Measurements from ENCODE around the gene MFN1. TPM values are rescaled to one million over a fixed set of nuclear protein-coding genes. Genes with fewer than 3 reads are reported as not detected.

The MFN1 gene
- total and polyA plus RNA-seq, 2 of the 13 experiments (the other 11 are each of a cell fraction or from before 2014, with no cell fraction given), result 25.2 to 37.5 TPM

DNA sequence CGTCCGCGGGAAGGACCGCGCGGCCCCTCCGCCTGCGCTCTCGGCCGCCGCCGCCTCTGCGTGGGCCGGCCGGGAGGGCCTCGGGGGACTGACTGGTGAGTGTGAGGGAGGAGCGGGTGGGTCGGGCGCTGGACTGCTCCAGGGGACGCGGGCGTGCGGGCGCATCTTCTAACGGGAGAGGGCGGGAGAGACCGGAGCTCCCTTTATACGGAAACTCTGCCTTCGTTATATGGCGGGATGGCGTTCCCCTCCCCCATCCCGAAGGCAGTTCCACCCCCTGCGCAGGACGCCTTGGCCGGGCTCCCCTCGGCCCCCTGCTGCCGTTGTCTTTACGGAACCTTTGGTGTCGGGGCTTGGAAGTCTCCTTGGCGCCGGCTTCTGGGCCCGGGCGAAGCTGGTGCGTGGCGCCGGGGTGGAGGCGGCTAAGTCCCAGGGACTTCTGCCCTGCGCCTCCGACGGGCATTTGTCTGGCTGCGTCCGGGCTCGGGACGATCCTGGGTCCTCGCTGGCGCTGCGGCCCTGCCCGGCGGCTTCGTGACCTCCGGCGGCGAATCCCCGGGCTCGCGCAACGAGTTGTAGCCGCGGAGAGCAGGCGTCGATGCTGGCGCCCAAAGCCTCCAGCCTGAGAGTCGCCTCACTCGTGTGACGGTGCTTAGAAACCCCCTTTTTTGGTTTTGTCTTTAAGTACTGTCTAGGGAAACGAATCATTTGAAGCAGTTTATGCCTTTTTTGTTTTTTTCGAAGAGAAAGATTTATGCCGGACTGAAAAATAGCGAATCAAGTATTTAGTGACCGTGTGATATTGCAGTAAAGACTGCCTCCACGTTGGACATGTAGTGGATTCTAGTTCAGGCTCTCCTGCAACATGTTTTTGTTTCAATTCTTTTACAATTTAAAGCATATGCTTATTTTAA is 24.1 kb upstream of the MFN1 start (continued):
- TF ChIP-seq JUN (CRISPR knock-in tag; IDR thresholded peaks at IDR 0.05) (no peak), ZBTB7B (CRISPR knock-in tag; IDR thresholded peaks at IDR 0.05) (0 out of 2 replicates have a peak, but pooled peaks have one; percentile 29), ZSCAN25 (CRISPR knock-in tag; IDR thresholded peaks at IDR 0.05) (no peak), DMAP1 (CRISPR knock-in tag; IDR thresholded peaks at IDR 0.05) (no peak), FLYWCH1 (CRISPR knock-in tag; IDR thresholded peaks at IDR 0.05) (no peak), ZNF296 (CRISPR knock-in tag; conservative IDR thresholded peaks at IDR 0.05) (no peak), ZNF724P (CRISPR knock-in tag; IDR thresholded peaks at IDR 0.05; ENCODE audit: borderline replicate concordance) (no peak), SOX13 (IDR thresholded peaks at IDR 0.05) (no peak), SOX13 (CRISPR knock-in tag; conservative IDR thresholded peaks at IDR 0.05 in 1 of 2, IDR thresholded peaks at IDR 0.05 in 1 of 2) (no peak), ZNF557 (CRISPR knock-in tag; IDR thresholded peaks at IDR 0.05) (0 out of 2 replicates have a peak, but pooled peaks have one; percentile 42), ZNF496 (CRISPR knock-in tag; IDR thresholded peaks at IDR 0.05; ENCODE audit: insufficient replicate concordance) (no peak), CREB1 (IDR thresholded peaks at IDR 0.05) (no peak), CREB1 (CRISPR knock-in tag; IDR thresholded peaks at IDR 0.05) (no peak), U2AF1 (optimal IDR thresholded peaks at IDR 0.05; ENCODE audit: low read depth, low read length) (no peak), SATB2 (CRISPR knock-in tag; IDR thresholded peaks at IDR 0.05) (no peak; the same call in 1 of the 2 replicates), RCOR2 (CRISPR knock-in tag; IDR thresholded peaks at IDR 0.05) (no peak), ZNF20 (CRISPR knock-in tag; IDR thresholded peaks at IDR 0.05) (no peak), NONO (IDR thresholded peaks at IDR 0.05) (no peak), NONO (CRISPR knock-in tag; conservative IDR thresholded peaks at IDR 0.05) (no peak), POLR2A (IDR thresholded peaks at IDR 0.05; ENCODE audit: insufficient read depth in 1 of 2, low read depth in 2 of 2, low read length in 2 of 2) (no peak; a peak in 1 of 4 replicates), TBL1XR1 (IDR thresholded peaks at IDR 0.05; ENCODE audit: borderline replicate concordance, low read length, partially characterized antibody) (no peak), HOXA7 (CRISPR knock-in tag; IDR thresholded peaks at IDR 0.05) (no peak), ZNF644 (CRISPR knock-in tag; IDR thresholded peaks at IDR 0.05; ENCODE audit: low read depth) (no peak), HOXD1 (CRISPR knock-in tag; IDR thresholded peaks at IDR 0.05) (peak; percentile 63; the same call in 1 of the 2 replicates), ZNF670 (CRISPR knock-in tag; IDR thresholded peaks at IDR 0.05; ENCODE audit: borderline replicate concordance) (peak; percentile 76; the same call in 1 of the 2 replicates), ZNF75D (CRISPR knock-in tag; IDR thresholded peaks at IDR 0.05; ENCODE audit: borderline replicate concordance) (no peak), TAF15 (IDR thresholded peaks at IDR 0.05; ENCODE audit: low read depth, low read length, poor library complexity, severe bottlenecking) (no peak), ZNF850 (CRISPR knock-in tag; conservative IDR thresholded peaks at IDR 0.05) (no peak), MAFF (IDR thresholded peaks at IDR 0.05; ENCODE audit: low read depth, low read length) (no peak), TEAD2 (CRISPR knock-in tag; IDR thresholded peaks at IDR 0.05) (no peak), ZFP36L2 (CRISPR knock-in tag; IDR thresholded peaks at IDR 0.05) (no peak)
- TF ChIP-seq, protein P1, sequence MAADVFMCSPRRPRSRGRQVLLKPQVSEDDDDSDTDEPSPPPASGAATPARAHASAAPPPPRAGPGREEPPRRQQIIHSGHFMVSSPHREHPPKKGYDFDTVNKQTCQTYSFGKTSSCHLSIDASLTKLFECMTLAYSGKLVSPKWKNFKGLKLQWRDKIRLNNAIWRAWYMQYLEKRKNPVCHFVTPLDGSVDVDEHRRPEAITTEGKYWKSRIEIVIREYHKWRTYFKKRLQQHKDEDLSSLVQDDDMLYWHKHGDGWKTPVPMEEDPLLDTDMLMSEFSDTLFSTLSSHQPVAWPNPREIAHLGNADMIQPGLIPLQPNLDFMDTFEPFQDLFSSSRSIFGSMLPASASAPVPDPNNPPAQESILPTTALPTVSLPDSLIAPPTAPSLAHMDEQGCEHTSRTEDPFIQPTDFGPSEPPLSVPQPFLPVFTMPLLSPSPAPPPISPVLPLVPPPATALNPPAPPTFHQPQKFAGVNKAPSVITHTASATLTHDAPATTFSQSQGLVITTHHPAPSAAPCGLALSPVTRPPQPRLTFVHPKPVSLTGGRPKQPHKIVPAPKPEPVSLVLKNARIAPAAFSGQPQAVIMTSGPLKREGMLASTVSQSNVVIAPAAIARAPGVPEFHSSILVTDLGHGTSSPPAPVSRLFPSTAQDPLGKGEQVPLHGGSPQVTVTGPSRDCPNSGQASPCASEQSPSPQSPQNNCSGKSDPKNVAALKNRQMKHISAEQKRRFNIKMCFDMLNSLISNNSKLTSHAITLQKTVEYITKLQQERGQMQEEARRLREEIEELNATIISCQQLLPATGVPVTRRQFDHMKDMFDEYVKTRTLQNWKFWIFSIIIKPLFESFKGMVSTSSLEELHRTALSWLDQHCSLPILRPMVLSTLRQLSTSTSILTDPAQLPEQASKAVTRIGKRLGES (CRISPR knock-in tag; IDR thresholded peaks at IDR 0.05; ENCODE audit: borderline replicate concordance), result no peak
